GM23338 (cell line): ENCODE data around the gene GLG1. TPM values are rescaled to one million over a fixed set of nuclear protein-coding genes. Genes with fewer than 3 reads are reported as not detected.

Experiments
- ATAC-seq: fragments of 200-7000 bp; cut with Tn5 transposase; 3 replicates; pipeline ENCODE4 v1.9.1; 2020
- DNase-seq: peaks from one replicate; pipeline ENCODE4 v3.0.0-alpha.2; 2015; ENCODE audit warnings: low spot score
- H2AFZ ChIP-seq: fragments of 200-600 bp; sonication (generic); 2 replicates; pipeline ENCODE4 v1.8.0; 2016; ENCODE audit warnings: antibody characterized with exemption, mild to moderate bottlenecking, moderate library complexity
- H3F3A ChIP-seq: fragments of 200-600 bp; sonication (generic); replicated peaks from 2 replicates; pipeline ENCODE4 v1.8.0; 2017; ENCODE audit warnings: antibody characterized with exemption, mixed run types, low read depth
- H3K27ac ChIP-seq: fragments of 200-600 bp; sonication (generic); 2 replicates; pipeline ENCODE4 v1.6.1; 2016; ENCODE audit warnings: low read depth
- H3K27me3 ChIP-seq: fragments of 200-600 bp; sonication (generic); 2 replicates; pipeline ENCODE4 v1.8.0; 2016; ENCODE audit warnings: mild to moderate bottlenecking, mixed run types, moderate library complexity; ENCODE audit not compliant: insufficient read depth
- H3K36me3 ChIP-seq: fragments of 200-600 bp; sonication (generic); 2 replicates; pipeline ENCODE4 v1.8.0; 2016; ENCODE audit warnings: mild to moderate bottlenecking; ENCODE audit not compliant: insufficient read depth
- H3K4me1 ChIP-seq: fragments of 200-600 bp; sonication (generic); 2 replicates; pipeline ENCODE4 v1.8.0; 2016; ENCODE audit warnings: mild to moderate bottlenecking, moderate library complexity; ENCODE audit not compliant: insufficient read depth
- H3K4me2 ChIP-seq: fragments of 200-600 bp; sonication (generic); 2 replicates; pipeline ENCODE4 v1.7.1; 2017; ENCODE audit warnings: mixed run types
- H3K4me3 ChIP-seq: fragments of 200-600 bp; sonication (generic); 2 replicates; pipeline ENCODE4 v1.6.1; 2016; ENCODE audit warnings: mixed run types
- H3K79me2 ChIP-seq: fragments of 200-600 bp; sonication (generic); replicated peaks from 2 replicates; pipeline ENCODE4 v1.8.0; 2017; ENCODE audit warnings: mild to moderate bottlenecking; ENCODE audit not compliant: insufficient read depth
- H3K9me2 ChIP-seq: fragments of 200-600 bp; sonication (generic); 2 replicates; pipeline ENCODE4 v1.8.0; 2017; ENCODE audit not compliant: insufficient read depth
- H4K20me1 ChIP-seq: fragments of 200-600 bp; sonication (generic); replicated peaks from 2 replicates; pipeline ENCODE4 v1.8.0; 2017; ENCODE audit warnings: mild to moderate bottlenecking; ENCODE audit not compliant: insufficient read depth
- H3K27ac Mint-ChIP-seq: 2 replicates; pipeline ENCODE4 v1.8.0; 2020; ENCODE audit warnings: inconsistent platforms, mild to moderate bottlenecking, moderate library complexity, mixed read lengths
- H3K27me3 Mint-ChIP-seq: 3 replicates; pipeline ENCODE4 v1.8.0; 2022; ENCODE audit warnings: low read depth, mild to moderate bottlenecking, moderate library complexity, mixed read lengths, inconsistent platforms; ENCODE audit not compliant: insufficient read depth, poor library complexity
- H3K36me3 Mint-ChIP-seq: 3 replicates; pipeline ENCODE4 v1.8.0; 2021; ENCODE audit warnings: low read depth, mild to moderate bottlenecking, inconsistent platforms, moderate library complexity, mixed read lengths
- H3K4me1 Mint-ChIP-seq: 3 replicates; pipeline ENCODE4 v1.8.0; 2020; ENCODE audit warnings: mild to moderate bottlenecking, inconsistent platforms, mixed read lengths
- H3K4me3 Mint-ChIP-seq: 3 replicates; pipeline ENCODE4 v1.8.0; 2021; ENCODE audit warnings: moderate library complexity, mild to moderate bottlenecking, inconsistent platforms, mixed read lengths
- H3K9me3 Mint-ChIP-seq: 3 replicates; pipeline ENCODE4 v1.8.0; 2020; ENCODE audit warnings: moderate library complexity, mild to moderate bottlenecking, inconsistent platforms, mixed read lengths
- EZH2 ChIP-seq: fragments of 200-600 bp; sonication (generic); IDR thresholded peaks from one replicate; pipeline ENCODE4 v1.8.0; 2017; ENCODE audit warnings: antibody characterized with exemption, mild to moderate bottlenecking, low read depth; ENCODE audit not compliant: unreplicated experiment
- EZH2phosphoT487 ChIP-seq: fragments of 200-600 bp; sonication (generic); IDR thresholded peaks from one replicate; pipeline ENCODE4 v1.8.1; 2018; ENCODE audit warnings: antibody characterized with exemption; ENCODE audit not compliant: unreplicated experiment
- JUNB ChIP-seq: IDR thresholded peaks from one replicate; pipeline ENCODE4 v1.6.1; 2016; ENCODE audit warnings: antibody characterized with exemption; ENCODE audit not compliant: unreplicated experiment
- POLR2AphosphoS5 ChIP-seq: IDR thresholded peaks from 2 replicates; pipeline ENCODE4 v1.6.1; 2016; ENCODE audit warnings: antibody characterized with exemption, low read depth
- STAT1 ChIP-seq: IDR thresholded peaks from one replicate; pipeline ENCODE4 v1.6.1; 2016; ENCODE audit warnings: antibody characterized with exemption; ENCODE audit not compliant: unreplicated experiment
- polyA plus RNA-seq: library from polyadenylated mRNA; unstranded; fragments of >200 nt; fragmentation: Nextera tagmentation; extraction: Ambion mirVana; gene quantifications from 2 replicates; pipeline ENCODE4 v1.2.1, GENCODE V29; 2016
- total RNA-seq: library from RNA; depleted of rRNA; stranded (reverse); fragments of >200 nt; shearing (Covaris generic); gene quantifications from 2 replicates; pipeline ENCODE4 v1.2.3, GENCODE V29; 2014
- TF ChIP-seq, protein P1 (sequence below), 2 experiments: fragments of 200-600 bp in 1 of 2; sonication (generic) in 1 of 2; conservative IDR thresholded peaks; 2 replicates each; pipeline versions ENCODE4 v1.5.1 to v1.6.1; 2016 to 2017; ENCODE audit warnings: antibody characterized with exemption in 2 of 2, low read depth in 2 of 2, mild to moderate bottlenecking in 2 of 2, moderate library complexity in 1 of 2
- TF ChIP-seq, protein P2 (sequence below): IDR thresholded peaks from 2 replicates; pipeline ENCODE4 v1.6.1; 2016; ENCODE audit warnings: antibody characterized with exemption
- TF ChIP-seq, protein P3 (sequence below): fragments of 250-450 bp; sonication (Bioruptor Pico); IDR thresholded peaks from 2 replicates; pipeline ENCODE4 v1.5.0; 2020; ENCODE audit warnings: mild to moderate bottlenecking, moderate library complexity

GLG1 gene
- total and polyA plus RNA-seq, 2 experiments from 2014 or later = 61.2 to 211 TPM

DNA sequence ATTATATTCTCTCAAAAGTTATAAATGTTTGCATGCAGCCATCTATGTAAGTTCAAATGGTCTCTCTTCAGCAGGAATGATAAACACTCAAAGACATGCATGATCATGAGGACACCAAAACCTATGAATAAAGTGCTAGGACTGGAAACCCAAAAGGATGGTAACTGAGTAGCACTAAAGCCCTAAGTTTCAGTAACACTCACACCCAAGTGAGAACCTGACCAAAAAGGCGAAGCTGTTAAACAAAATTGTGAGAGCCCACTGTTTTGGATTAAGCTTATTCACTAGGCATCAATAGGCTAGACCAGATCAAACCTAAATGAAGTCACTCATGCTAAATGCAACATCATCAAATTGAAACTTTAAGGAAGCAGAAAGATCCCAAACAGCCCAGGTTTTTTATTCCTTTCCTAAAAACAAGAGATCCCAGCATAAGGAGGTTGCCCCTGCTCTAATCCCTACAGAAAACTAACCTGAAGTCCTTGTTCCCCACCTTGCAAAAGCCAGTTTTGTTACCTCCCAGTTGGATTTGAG is 42.4 kb downstream of the GLG1 start (continued):
- TF ChIP-seq POLR2AphosphoS5 (no peak), STAT1 (no peak)

- Histone ChIP-seq H3K9me2 (no peaks in the 10 kb centered on the region), H2AFZ (no peak overlapping the region), H3K4me1 (peaks cover 8% of the 10 kb centered on the region; the same call in 1 of the 2 replicates), H3K36me3 (no peaks in the 10 kb centered on the region), H3K27me3 (no peaks in the 10 kb centered on the region), H3K4me3 (no peak overlapping the region), H4K20me1 (peaks cover 61% of the 10 kb centered on the region), H3K79me2 (peaks cover 99% of the 10 kb centered on the region), H3F3A (no peaks in the 10 kb centered on the region), H3K27ac (no peak overlapping the region), H3K4me2 (no peak overlapping the region)
- no peak for ATAC-seq
- DNase-seq = no peak
- TF ChIP-seq, protein P1, sequence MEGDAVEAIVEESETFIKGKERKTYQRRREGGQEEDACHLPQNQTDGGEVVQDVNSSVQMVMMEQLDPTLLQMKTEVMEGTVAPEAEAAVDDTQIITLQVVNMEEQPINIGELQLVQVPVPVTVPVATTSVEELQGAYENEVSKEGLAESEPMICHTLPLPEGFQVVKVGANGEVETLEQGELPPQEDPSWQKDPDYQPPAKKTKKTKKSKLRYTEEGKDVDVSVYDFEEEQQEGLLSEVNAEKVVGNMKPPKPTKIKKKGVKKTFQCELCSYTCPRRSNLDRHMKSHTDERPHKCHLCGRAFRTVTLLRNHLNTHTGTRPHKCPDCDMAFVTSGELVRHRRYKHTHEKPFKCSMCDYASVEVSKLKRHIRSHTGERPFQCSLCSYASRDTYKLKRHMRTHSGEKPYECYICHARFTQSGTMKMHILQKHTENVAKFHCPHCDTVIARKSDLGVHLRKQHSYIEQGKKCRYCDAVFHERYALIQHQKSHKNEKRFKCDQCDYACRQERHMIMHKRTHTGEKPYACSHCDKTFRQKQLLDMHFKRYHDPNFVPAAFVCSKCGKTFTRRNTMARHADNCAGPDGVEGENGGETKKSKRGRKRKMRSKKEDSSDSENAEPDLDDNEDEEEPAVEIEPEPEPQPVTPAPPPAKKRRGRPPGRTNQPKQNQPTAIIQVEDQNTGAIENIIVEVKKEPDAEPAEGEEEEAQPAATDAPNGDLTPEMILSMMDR (conservative IDR thresholded peaks at IDR 0.05; ENCODE audit: low read depth in 2 of 2) = no peak
- no peak overlapping the region for H3K27ac Mint-ChIP-seq
- no peak overlapping the region for H3K4me3 Mint-ChIP-seq
- H3K9me3 Mint-ChIP-seq = no peaks in the 10 kb centered on the region
- H3K27me3 Mint-ChIP-seq = peaks cover 5% of the 10 kb centered on the region
- peaks cover 30% of the 10 kb centered on the region for H3K4me1 Mint-ChIP-seq
- no peaks in the 10 kb centered on the region for H3K36me3 Mint-ChIP-seq
Measured at GRCh38 chr16:74563828-74564263, 43.1 kb downstream of the GLG1 start.

- Mint-ChIP-seq H3K36me3 (no peaks in the 10 kb centered on the region), H3K4me3 (no peak overlapping the region), H3K4me1 (peaks cover 26% of the 10 kb centered on the region), H3K27me3 (peaks cover 7% of the 10 kb centered on the region), H3K27ac (no peak overlapping the region), H3K9me3 (no peaks in the 10 kb centered on the region)
- no peaks in the 10 kb centered on the region for H3K27me3 ChIP-seq
- no peak for ATAC-seq
- H3K4me2 ChIP-seq = no peak overlapping the region
- no peaks in the 10 kb centered on the region for H3F3A ChIP-seq
- no peaks in the 10 kb centered on the region for H3K36me3 ChIP-seq
- H3K4me3 ChIP-seq = no peak overlapping the region
- H3K27ac ChIP-seq = no peak overlapping the region
- H2AFZ ChIP-seq = no peak overlapping the region
- peaks cover 51% of the 10 kb centered on the region for H4K20me1 ChIP-seq
- DNase-seq = no peak
- peaks cover 99% of the 10 kb centered on the region for H3K79me2 ChIP-seq
- H3K4me1 ChIP-seq = peaks cover 8% of the 10 kb centered on the region; the same call in 1 of the 2 replicates
- no peaks in the 10 kb centered on the region for H3K9me2 ChIP-seq
- TF ChIP-seq JUNB (no peak), STAT1 (no peak), EZH2 (no peak), EZH2phosphoT487 (no peak)
- TF ChIP-seq, protein P2, sequence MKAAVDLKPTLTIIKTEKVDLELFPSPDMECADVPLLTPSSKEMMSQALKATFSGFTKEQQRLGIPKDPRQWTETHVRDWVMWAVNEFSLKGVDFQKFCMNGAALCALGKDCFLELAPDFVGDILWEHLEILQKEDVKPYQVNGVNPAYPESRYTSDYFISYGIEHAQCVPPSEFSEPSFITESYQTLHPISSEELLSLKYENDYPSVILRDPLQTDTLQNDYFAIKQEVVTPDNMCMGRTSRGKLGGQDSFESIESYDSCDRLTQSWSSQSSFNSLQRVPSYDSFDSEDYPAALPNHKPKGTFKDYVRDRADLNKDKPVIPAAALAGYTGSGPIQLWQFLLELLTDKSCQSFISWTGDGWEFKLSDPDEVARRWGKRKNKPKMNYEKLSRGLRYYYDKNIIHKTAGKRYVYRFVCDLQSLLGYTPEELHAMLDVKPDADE = no peak
- TF ChIP-seq, protein P3, sequence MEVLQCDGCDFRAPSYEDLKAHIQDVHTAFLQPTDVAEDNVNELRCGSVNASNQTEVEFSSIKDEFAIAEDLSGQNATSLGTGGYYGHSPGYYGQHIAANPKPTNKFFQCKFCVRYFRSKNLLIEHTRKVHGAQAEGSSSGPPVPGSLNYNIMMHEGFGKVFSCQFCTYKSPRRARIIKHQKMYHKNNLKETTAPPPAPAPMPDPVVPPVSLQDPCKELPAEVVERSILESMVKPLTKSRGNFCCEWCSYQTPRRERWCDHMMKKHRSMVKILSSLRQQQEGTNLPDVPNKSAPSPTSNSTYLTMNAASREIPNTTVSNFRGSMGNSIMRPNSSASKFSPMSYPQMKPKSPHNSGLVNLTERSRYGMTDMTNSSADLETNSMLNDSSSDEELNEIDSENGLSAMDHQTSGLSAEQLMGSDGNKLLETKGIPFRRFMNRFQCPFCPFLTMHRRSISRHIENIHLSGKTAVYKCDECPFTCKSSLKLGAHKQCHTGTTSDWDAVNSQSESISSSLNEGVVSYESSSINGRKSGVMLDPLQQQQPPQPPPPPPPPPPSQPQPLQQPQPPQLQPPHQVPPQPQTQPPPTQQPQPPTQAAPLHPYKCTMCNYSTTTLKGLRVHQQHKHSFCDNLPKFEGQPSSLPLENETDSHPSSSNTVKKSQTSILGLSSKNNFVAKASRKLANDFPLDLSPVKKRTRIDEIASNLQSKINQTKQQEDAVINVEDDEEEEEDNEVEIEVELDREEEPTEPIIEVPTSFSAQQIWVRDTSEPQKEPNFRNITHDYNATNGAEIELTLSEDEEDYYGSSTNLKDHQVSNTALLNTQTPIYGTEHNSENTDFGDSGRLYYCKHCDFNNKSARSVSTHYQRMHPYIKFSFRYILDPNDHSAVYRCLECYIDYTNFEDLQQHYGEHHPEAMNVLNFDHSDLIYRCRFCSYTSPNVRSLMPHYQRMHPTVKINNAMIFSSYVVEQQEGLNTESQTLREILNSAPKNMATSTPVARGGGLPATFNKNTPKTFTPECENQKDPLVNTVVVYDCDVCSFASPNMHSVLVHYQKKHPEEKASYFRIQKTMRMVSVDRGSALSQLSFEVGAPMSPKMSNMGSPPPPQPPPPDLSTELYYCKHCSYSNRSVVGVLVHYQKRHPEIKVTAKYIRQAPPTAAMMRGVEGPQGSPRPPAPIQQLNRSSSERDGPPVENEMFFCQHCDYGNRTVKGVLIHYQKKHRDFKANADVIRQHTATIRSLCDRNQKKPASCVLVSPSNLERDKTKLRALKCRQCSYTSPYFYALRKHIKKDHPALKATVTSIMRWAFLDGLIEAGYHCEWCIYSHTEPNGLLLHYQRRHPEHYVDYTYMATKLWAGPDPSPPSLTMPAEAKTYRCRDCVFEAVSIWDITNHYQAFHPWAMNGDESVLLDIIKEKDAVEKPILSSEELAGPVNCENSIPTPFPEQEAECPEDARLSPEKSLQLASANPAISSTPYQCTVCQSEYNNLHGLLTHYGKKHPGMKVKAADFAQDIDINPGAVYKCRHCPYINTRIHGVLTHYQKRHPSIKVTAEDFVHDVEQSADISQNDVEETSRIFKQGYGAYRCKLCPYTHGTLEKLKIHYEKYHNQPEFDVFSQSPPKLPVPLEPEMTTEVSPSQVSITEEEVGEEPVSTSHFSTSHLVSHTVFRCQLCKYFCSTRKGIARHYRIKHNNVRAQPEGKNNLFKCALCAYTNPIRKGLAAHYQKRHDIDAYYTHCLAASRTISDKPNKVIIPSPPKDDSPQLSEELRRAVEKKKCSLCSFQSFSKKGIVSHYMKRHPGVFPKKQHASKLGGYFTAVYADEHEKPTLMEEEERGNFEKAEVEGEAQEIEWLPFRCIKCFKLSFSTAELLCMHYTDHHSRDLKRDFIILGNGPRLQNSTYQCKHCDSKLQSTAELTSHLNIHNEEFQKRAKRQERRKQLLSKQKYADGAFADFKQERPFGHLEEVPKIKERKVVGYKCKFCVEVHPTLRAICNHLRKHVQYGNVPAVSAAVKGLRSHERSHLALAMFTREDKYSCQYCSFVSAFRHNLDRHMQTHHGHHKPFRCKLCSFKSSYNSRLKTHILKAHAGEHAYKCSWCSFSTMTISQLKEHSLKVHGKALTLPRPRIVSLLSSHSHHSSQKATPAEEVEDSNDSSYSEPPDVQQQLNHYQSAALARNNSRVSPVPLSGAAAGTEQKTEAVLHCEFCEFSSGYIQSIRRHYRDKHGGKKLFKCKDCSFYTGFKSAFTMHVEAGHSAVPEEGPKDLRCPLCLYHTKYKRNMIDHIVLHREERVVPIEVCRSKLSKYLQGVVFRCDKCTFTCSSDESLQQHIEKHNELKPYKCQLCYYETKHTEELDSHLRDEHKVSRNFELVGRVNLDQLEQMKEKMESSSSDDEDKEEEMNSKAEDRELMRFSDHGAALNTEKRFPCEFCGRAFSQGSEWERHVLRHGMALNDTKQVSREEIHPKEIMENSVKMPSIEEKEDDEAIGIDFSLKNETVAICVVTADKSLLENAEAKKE (CRISPR knock-in tag) = no peak
- TF ChIP-seq, protein P1 (conservative IDR thresholded peaks at IDR 0.05; ENCODE audit: low read depth in 2 of 2) = no peak
Measured at GRCh38 chr16:74562117-74562516, 44.8 kb downstream of the GLG1 start.
